ENCODE data around the gene CFAP45. TPM values are rescaled to one million over a fixed set of nuclear protein-coding genes. Genes with fewer than 3 reads are reported as not detected.

CFAP45 gene
- polyA plus RNA-seq, 1 of the 3 experiments (the other 2 are of a cell fraction) = 0.74 TPM

DNA sequence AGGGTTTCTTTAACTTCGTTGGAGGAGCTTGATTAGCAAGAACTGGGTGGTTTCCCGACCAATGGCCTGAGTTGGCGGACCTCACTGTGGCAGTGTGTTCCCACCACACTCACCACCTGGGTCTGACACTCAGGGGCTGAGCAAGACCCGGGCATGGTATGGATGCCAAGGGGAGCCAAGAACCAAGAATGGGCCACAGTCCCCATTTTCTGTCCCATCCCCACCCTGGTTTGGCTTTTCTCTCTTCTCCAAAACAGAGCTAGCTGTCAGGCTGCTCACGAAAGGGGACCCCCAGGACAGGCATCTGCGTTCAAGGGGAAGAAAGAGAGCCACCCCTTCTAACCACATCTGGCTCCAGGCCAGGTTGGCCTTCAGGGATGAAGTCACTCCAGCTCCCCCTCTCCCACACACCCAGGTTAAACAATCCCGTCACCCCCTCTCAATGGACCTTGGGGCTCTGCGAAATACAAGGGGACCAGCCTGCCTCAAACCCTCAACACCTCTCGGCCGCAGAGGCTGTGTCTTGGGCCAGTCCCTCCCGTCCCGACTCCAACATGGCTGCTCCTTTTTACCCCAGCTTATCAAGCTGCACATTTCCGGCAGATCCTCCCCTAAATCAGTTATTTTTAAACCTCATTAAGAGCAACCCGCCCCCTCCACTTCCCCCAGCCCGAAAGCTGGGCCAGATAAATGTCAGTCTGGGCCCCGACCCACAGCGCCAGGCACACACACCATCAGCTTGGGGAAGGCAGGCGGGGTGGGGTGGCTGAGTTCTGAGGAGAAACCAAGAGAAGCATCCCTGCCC is 21.9 kb upstream of the CFAP45 start:
- ChIA-PET POLR2A (no interaction called here), CTCF (interaction anchor here (0.6 to 22.3 kb wide), 11 partner anchors 10 to 199 kb away, joined by 3 to 460 read pairs (median 3); no protein-coding TSS in a partner anchor)
- TF ChIP-seq SIN3A (IDR thresholded peaks at IDR 0.05; ENCODE audit: borderline replicate concordance, low read depth, low read length) = no peak
- TF ChIP-seq RCOR1 (IDR thresholded peaks at IDR 0.05; ENCODE audit: low read length) = no peak
- no peak for TF ChIP-seq NRF1 (IDR thresholded peaks at IDR 0.05; ENCODE audit: low read depth, low read length)
- TF ChIP-seq, protein P1, sequence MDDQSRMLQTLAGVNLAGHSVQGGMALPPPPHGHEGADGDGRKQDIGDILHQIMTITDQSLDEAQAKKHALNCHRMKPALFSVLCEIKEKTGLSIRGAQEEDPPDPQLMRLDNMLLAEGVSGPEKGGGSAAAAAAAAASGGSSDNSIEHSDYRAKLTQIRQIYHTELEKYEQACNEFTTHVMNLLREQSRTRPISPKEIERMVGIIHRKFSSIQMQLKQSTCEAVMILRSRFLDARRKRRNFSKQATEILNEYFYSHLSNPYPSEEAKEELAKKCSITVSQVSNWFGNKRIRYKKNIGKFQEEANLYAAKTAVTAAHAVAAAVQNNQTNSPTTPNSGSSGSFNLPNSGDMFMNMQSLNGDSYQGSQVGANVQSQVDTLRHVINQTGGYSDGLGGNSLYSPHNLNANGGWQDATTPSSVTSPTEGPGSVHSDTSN (IDR thresholded peaks at IDR 0.05) = no peak
- TF ChIP-seq NFIC (IDR thresholded peaks at IDR 0.05; ENCODE audit: borderline replicate concordance) = peak; percentile 20; the same call in 1 of the 2 replicates
- no peak for TF ChIP-seq FOXM1 (IDR thresholded peaks at IDR 0.05; ENCODE audit: low read depth)
- no peak for TF ChIP-seq JUND (IDR thresholded peaks at IDR 0.05)
- TF ChIP-seq GATA2 (CRISPR knock-in tag; IDR thresholded peaks at IDR 0.05) = no peak
- H3K27ac ChIP-seq (ENCODE audit: low read depth in 2 of 2, low read length in 1 of 2) = peak overlapping the region; percentile 73 to 97
- H4K20me1 ChIP-seq (ENCODE audit: insufficient read depth) = peaks cover 58% of the 10 kb centered on the region
- H3K4me2 ChIP-seq = peak overlapping the region; percentile 93
- H3K36me3 ChIP-seq (replicated peaks in 1 of 2; ENCODE audit: control insufficient read depth in 1 of 2, insufficient read depth in 2 of 2, low read length in 1 of 2) = peaks cover 25 to 35% of the 10 kb centered on the region in 2 experiments
- no peaks in the 10 kb centered on the region for H3K9me3 ChIP-seq
- peaks cover 36% of the 10 kb centered on the region for H3F3A ChIP-seq (replicated peaks; ENCODE audit: insufficient read depth)
- no peak overlapping the region for H2AFZ ChIP-seq (ENCODE audit: low read depth)
- H3K4me1 ChIP-seq (ENCODE audit: control insufficient read depth in 1 of 2, insufficient read depth in 2 of 2, low read depth in 1 of 2, low read length in 1 of 2) = peaks cover 35 to 42% of the 10 kb centered on the region in 2 experiments
- peak overlapping the region; percentile 100 for H3K9ac ChIP-seq
- peak overlapping the region; percentile 6 to 91; a peak in 3 of 4 replicates for H3K4me3 ChIP-seq (ENCODE audit: low read depth in 2 of 2, low read length in 1 of 2)
- H3K27me3 ChIP-seq (ENCODE audit: insufficient read depth) = no peaks in the 10 kb centered on the region
- DNase-seq = peak; percentile 62
- no peaks in the 10 kb centered on the region for H3K9me2 ChIP-seq
- H3K79me2 ChIP-seq (ENCODE audit: insufficient read depth) = peaks cover 84% of the 10 kb centered on the region
- WGBS (ENCODE audit: low lambda C conversion rate) = 72% methylated on average over 17 of the region's 18 CpGs

DNA sequence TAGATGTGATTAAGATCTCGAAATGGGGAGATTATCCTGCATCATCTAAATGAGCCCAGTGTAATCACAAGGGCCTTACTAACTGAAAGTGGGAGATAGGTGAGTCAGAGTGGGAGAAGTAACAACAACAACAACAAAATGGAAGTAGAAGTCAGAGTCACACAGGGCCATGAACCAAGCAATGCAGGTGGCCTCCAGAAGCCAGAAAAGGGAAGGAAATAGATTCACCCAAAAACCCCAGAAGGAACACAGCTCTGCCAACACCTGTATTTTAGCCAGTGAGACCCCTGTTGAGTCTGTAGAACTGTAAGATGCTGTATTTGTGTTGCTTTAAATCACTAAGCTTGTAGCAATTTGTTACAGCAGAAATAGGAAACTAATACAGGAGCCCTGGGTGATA is 21.3 kb upstream of the CFAP45 start:
- Histone ChIP-seq H4K20me1 (ENCODE audit: insufficient read depth) (peaks cover 58% of the 10 kb centered on the region), H2AFZ (ENCODE audit: low read depth) (no peak overlapping the region; the same call in 1 of the 2 replicates), H3K9me3 (no peaks in the 10 kb centered on the region), H3K9me2 (no peaks in the 10 kb centered on the region), H3K27me3 (ENCODE audit: insufficient read depth) (no peaks in the 10 kb centered on the region), H3K9ac (peak overlapping the region; percentile 100; the same call in 1 of the 2 replicates), H3K27ac (ENCODE audit: low read depth in 2 of 2, low read length in 1 of 2) (peak overlapping the region; percentile 7 to 97; a peak in 3 of 4 replicates), H3K4me1 (ENCODE audit: control insufficient read depth in 1 of 2, insufficient read depth in 2 of 2, low read depth in 1 of 2, low read length in 1 of 2) (peaks cover 39 to 48% of the 10 kb centered on the region in 2 experiments), H3K4me3 (ENCODE audit: low read depth in 2 of 2, low read length in 1 of 2) (peak overlapping the region in 1 of 2 experiments; percentile 91; a peak in 1 of 4 replicates), H3K79me2 (ENCODE audit: insufficient read depth) (peaks cover 83% of the 10 kb centered on the region), H3F3A (replicated peaks; ENCODE audit: insufficient read depth) (peaks cover 43% of the 10 kb centered on the region), H3K4me2 (peak overlapping the region; percentile 93), H3K36me3 (replicated peaks in 1 of 2; ENCODE audit: control insufficient read depth in 1 of 2, insufficient read depth in 2 of 2, low read length in 1 of 2) (peaks cover 25 to 35% of the 10 kb centered on the region in 2 experiments)
- CTCF ChIA-PET = interaction anchor here (0.6 to 22.3 kb wide), 8 partner anchors 13 to 199 kb away, joined by 3 to 460 read pairs (median 8); no protein-coding TSS in a partner anchor
- WGBS (ENCODE audit: low lambda C conversion rate) = 90% methylated on average over 1 of the region's 1 CpG
- TF ChIP-seq, protein P2, sequence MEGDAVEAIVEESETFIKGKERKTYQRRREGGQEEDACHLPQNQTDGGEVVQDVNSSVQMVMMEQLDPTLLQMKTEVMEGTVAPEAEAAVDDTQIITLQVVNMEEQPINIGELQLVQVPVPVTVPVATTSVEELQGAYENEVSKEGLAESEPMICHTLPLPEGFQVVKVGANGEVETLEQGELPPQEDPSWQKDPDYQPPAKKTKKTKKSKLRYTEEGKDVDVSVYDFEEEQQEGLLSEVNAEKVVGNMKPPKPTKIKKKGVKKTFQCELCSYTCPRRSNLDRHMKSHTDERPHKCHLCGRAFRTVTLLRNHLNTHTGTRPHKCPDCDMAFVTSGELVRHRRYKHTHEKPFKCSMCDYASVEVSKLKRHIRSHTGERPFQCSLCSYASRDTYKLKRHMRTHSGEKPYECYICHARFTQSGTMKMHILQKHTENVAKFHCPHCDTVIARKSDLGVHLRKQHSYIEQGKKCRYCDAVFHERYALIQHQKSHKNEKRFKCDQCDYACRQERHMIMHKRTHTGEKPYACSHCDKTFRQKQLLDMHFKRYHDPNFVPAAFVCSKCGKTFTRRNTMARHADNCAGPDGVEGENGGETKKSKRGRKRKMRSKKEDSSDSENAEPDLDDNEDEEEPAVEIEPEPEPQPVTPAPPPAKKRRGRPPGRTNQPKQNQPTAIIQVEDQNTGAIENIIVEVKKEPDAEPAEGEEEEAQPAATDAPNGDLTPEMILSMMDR (IDR thresholded peaks at IDR 0.05) = no peak
- TF ChIP-seq GABPA (IDR thresholded peaks at IDR 0.05; ENCODE audit: low read depth) (no peak), SIN3A (IDR thresholded peaks at IDR 0.05; ENCODE audit: borderline replicate concordance, low read depth, low read length) (no peak), RFX5 (IDR thresholded peaks at IDR 0.05; ENCODE audit: low read length) (no peak), EP300 (IDR thresholded peaks at IDR 0.05; ENCODE audit: borderline replicate concordance in 1 of 2, low read depth in 1 of 2, low read length in 1 of 2) (no peak), RXRA (IDR thresholded peaks at IDR 0.05; ENCODE audit: borderline replicate concordance, low read depth) (no peak), POLR2AphosphoS5 (IDR thresholded peaks at IDR 0.05; ENCODE audit: low read depth, low read length) (no peak), YY1 (IDR thresholded peaks at IDR 0.05; ENCODE audit: low read depth) (no peak)
- TF ChIP-seq, protein P3, sequence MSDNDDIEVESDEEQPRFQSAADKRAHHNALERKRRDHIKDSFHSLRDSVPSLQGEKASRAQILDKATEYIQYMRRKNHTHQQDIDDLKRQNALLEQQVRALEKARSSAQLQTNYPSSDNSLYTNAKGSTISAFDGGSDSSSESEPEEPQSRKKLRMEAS (IDR thresholded peaks at IDR 0.05; ENCODE audit: low read depth) = no peak
- TF ChIP-seq, protein P4, sequence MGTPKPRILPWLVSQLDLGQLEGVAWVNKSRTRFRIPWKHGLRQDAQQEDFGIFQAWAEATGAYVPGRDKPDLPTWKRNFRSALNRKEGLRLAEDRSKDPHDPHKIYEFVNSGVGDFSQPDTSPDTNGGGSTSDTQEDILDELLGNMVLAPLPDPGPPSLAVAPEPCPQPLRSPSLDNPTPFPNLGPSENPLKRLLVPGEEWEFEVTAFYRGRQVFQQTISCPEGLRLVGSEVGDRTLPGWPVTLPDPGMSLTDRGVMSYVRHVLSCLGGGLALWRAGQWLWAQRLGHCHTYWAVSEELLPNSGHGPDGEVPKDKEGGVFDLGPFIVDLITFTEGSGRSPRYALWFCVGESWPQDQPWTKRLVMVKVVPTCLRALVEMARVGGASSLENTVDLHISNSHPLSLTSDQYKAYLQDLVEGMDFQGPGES (IDR thresholded peaks at IDR 0.05; ENCODE audit: low read depth, low read length) = no peak
- TF ChIP-seq, protein P5, sequence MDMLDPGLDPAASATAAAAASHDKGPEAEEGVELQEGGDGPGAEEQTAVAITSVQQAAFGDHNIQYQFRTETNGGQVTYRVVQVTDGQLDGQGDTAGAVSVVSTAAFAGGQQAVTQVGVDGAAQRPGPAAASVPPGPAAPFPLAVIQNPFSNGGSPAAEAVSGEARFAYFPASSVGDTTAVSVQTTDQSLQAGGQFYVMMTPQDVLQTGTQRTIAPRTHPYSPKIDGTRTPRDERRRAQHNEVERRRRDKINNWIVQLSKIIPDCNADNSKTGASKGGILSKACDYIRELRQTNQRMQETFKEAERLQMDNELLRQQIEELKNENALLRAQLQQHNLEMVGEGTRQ (IDR thresholded peaks at IDR 0.05; ENCODE audit: borderline replicate concordance, low read depth, low read length) = no peak
- DNase-seq = no peak
- POLR2A ChIA-PET = no interaction called here

All from SK-N-SH (cell line).